HS-5 (cell line): ENCODE data around the gene LRIG1.
"Not testable (repeated sequence)": the region's sequence is repeated elsewhere in the genome, so short reads cannot be mapped to it uniquely, and the experiment has no call there.

ENCODE experiments used
- DNase-seq: peaks from one replicate; pipeline ENCODE4 v3.0.0-alpha.2; 2012; ENCODE audit warnings: low read depth

The LRIG1 gene

GRCh38 chr3:66421893-66422292 lies 78.9 kb downstream of the LRIG1 start:
- DNase-seq = not testable (repeated sequence)

- DNase-seq = not testable (repeated sequence)
These were observed 79.7 kb downstream of the LRIG1 start for GRCh38 chr3:66421144-66421543.

GRCh38 chr3:66419036-66419435 lies 81.8 kb downstream of the LRIG1 start:
- no peak for DNase-seq

- DNase-seq = no peak
These were observed 82.3 kb downstream of the LRIG1 start for GRCh38 chr3:66418475-66418931.

GRCh38 chr3:66416556-66417304 lies 84.1 kb downstream of the LRIG1 start:
- DNase-seq = no peak

GRCh38 chr3:66415867-66416428 lies 84.9 kb downstream of the LRIG1 start:
- DNase-seq = no peak

- DNase-seq = no peak
These were observed 86.0 kb downstream of the LRIG1 start for GRCh38 chr3:66414846-66415245.

GRCh38 chr3:66413151-66413751 lies 87.6 kb downstream of the LRIG1 start:
- DNase-seq = peak; percentile 92

GRCh38 chr3:66411961-66412887 lies 88.6 kb downstream of the LRIG1 start:
- no peak for DNase-seq

GRCh38 chr3:66411474-66411873 lies 89.3 kb downstream of the LRIG1 start:
- no peak for DNase-seq

GRCh38 chr3:66410976-66411375 lies 89.8 kb downstream of the LRIG1 start:
- DNase-seq = no peak

- no peak for DNase-seq
These were observed 90.8 kb downstream of the LRIG1 start for GRCh38 chr3:66409771-66410754.

- DNase-seq = no peak
These were observed 93.1 kb downstream of the LRIG1 start for GRCh38 chr3:66407611-66408218.

GRCh38 chr3:66406831-66407610 lies 93.8 kb downstream of the LRIG1 start:
- no peak for DNase-seq

- DNase-seq = no peak
These were observed 94.7 kb downstream of the LRIG1 start for GRCh38 chr3:66406163-66406562.

- DNase-seq = peak; percentile 69
These were observed 95.1 kb downstream of the LRIG1 start for GRCh38 chr3:66405701-66406091.

- no peak for DNase-seq
These were observed 95.7 kb downstream of the LRIG1 start for GRCh38 chr3:66404903-66405700.

GRCh38 chr3:66404197-66404596 lies 96.6 kb downstream of the LRIG1 start:
- no peak for DNase-seq
